ENCODE measurements around the gene DENND1B. TPM values are rescaled to one million over a fixed set of nuclear protein-coding genes. Genes with fewer than 3 reads are reported as not detected.

DENND1B gene
- total and polyA plus RNA-seq, 2 of the 13 experiments (the other 11 are each of a cell fraction or from before 2014, with no cell fraction given), result 2.6 to 5.7 TPM

DNA sequence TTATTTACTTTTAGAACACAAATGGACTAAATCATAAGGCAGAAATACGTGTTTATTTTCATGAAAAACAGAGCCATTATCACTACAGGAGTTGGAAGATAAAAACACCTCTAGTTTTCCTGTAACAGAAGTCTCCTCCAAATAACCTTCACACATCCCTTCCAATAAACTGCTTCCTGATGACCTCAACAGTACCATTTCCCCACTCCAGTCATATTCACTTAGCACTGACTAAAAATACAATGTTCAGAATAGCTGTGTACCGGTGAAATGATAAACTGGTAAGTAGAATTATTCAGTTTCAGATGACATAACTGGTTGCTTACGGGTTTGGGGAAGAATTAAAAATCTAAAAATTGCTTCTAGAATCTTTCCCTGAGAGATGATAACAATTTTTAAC, 137.9 kb downstream of the DENND1B start:
- no peaks in the 10 kb centered on the region for H3K27me3 ChIP-seq (ENCODE audit: control insufficient read depth in 1 of 2, insufficient read depth in 2 of 2, low read length in 2 of 2)
- peaks cover 13% of the 10 kb centered on the region for H3K9me3 ChIP-seq (ENCODE audit: low read length)
- intact Hi-C loops (cut with micrococcal nuclease; ENCODE audit: unreplicated experiment), result no loop called here
- CTCF ChIA-PET (ENCODE audit: low intra/inter-chr PET ratio, low total read pairs), result no interaction called here
- WGBS (ENCODE audit: low lambda C conversion rate), result 96% methylated on average over 3 of the region's 3 CpGs
- H2AFZ ChIP-seq (ENCODE audit: low read length), result no peak overlapping the region
- no peak overlapping the region for H3K4me2 ChIP-seq (ENCODE audit: low read depth, low read length)
- no peak overlapping the region for H3K27ac ChIP-seq (ENCODE audit: extremely low read length, insufficient read depth, low read length)
- in situ Hi-C loops (cut with HindIII; ENCODE audit: extremely low pct_ligation_motif_present, low pct_unique_long_range_greater_than_20kb), result no loop called here
- POLR2A ChIA-PET, result no interaction called here
- H3K36me3 ChIP-seq (replicated peaks in 1 of 2; ENCODE audit: control insufficient read depth in 1 of 2, insufficient read depth in 2 of 2, low read length in 2 of 2), result no peaks in the 10 kb centered on the region
- TF ChIP-seq, protein P1, sequence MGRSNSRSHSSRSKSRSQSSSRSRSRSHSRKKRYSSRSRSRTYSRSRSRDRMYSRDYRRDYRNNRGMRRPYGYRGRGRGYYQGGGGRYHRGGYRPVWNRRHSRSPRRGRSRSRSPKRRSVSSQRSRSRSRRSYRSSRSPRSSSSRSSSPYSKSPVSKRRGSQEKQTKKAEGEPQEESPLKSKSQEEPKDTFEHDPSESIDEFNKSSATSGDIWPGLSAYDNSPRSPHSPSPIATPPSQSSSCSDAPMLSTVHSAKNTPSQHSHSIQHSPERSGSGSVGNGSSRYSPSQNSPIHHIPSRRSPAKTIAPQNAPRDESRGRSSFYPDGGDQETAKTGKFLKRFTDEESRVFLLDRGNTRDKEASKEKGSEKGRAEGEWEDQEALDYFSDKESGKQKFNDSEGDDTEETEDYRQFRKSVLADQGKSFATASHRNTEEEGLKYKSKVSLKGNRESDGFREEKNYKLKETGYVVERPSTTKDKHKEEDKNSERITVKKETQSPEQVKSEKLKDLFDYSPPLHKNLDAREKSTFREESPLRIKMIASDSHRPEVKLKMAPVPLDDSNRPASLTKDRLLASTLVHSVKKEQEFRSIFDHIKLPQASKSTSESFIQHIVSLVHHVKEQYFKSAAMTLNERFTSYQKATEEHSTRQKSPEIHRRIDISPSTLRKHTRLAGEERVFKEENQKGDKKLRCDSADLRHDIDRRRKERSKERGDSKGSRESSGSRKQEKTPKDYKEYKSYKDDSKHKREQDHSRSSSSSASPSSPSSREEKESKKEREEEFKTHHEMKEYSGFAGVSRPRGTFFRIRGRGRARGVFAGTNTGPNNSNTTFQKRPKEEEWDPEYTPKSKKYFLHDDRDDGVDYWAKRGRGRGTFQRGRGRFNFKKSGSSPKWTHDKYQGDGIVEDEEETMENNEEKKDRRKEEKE (IDR thresholded peaks at IDR 0.05), result no peak
- TF ChIP-seq U2AF2 (IDR thresholded peaks at IDR 0.05; ENCODE audit: low read depth, low read length) (no peak), CREB3 (CRISPR knock-in tag; IDR thresholded peaks at IDR 0.05) (no peak), ZNF619 (CRISPR knock-in tag; IDR thresholded peaks at IDR 0.05) (no peak)
- H3K4me3 ChIP-seq (replicated peaks in 1 of 3; ENCODE audit: insufficient read depth in 1 of 3, low read depth in 2 of 3, low read length in 3 of 3), result no peak overlapping the region
- H3K79me2 ChIP-seq (ENCODE audit: insufficient read depth, low read length), result no peaks in the 10 kb centered on the region
- DNase-seq (ENCODE audit: low spot score), result no peak
- no peaks in the 10 kb centered on the region for H4K20me1 ChIP-seq (ENCODE audit: insufficient read depth, low read length)
- no peak for FAIRE-seq
- ATAC-seq, result no peak
- BruUV-seq (replicated peaks), result no TSS peak
- no peaks in the 10 kb centered on the region for H3K4me1 ChIP-seq (ENCODE audit: insufficient read depth, low read length)
- H3K9ac ChIP-seq (ENCODE audit: insufficient read depth, low read depth, low read length), result no peak overlapping the region
